IMR-90 (cell line): ENCODE results near the gene TMC1. TPM values are rescaled to one million over a fixed set of nuclear protein-coding genes. Genes with fewer than 3 reads are reported as not detected.

Source experiments
- ATAC-seq: fragments of 200-7000 bp; cut with Tn5 transposase; 2 replicates; pipeline ENCODE4 v1.9.1; 2020; ENCODE audit warnings: low read depth, mild to moderate bottlenecking, moderate library complexity
- BruUV-seq: library from RNA; stranded (reverse); fragments of 400-500 nt; replicated peaks from 2 replicates; lab custom pipeline; 2021; lab: Mats Ljungman, UMichigan
- CTCF ChIA-PET: fragments of 300-600 bp; formaldehyde crosslinking; extraction: SDS; loops from one replicate; lab custom pipeline; 2021; ENCODE audit warnings: antibody characterized with exemption; lab: Yijun Ruan, JAX
- POLR2A ChIA-PET: fragments of 300-600 bp; sonication (Branson Sonifier 250); formaldehyde crosslinking; loops from one replicate; lab custom pipeline; 2022; ENCODE audit warnings: antibody characterized with exemption; ENCODE audit not compliant: unreplicated experiment; lab: Charles Lee
- DNase-seq: peaks from one replicate; pipeline ENCODE4 v3.0.0; 2013
- H2AFZ ChIP-seq: replicated peaks from 2 replicates; pipeline ENCODE3; 2013; ENCODE audit warnings: low read length, mild to moderate bottlenecking; ENCODE audit not compliant: poor library complexity
- H2AK5ac ChIP-seq: 2 replicates; pipeline ENCODE4 v1.6.1; 2013; ENCODE audit warnings: low read depth, low read length, inconsistent platforms
- H2AK9ac ChIP-seq: replicated peaks from 2 replicates; pipeline ENCODE3; 2013; ENCODE audit warnings: mild to moderate bottlenecking, low read depth, low read length, moderate library complexity; ENCODE audit not compliant: poor library complexity
- H2BK120ac ChIP-seq: 2 replicates; pipeline ENCODE4 v1.6.1; 2013; ENCODE audit warnings: low read depth, low read length, inconsistent platforms
- H2BK15ac ChIP-seq: 3 replicates; pipeline ENCODE4 v1.6.1; 2013; ENCODE audit warnings: low read depth, low read length, inconsistent platforms
- H2BK20ac ChIP-seq: 2 replicates; pipeline ENCODE4 v1.6.1; 2013; ENCODE audit warnings: low read depth, mild to moderate bottlenecking, inconsistent platforms, low read length, moderate library complexity
- H2BK5ac ChIP-seq: 2 replicates; pipeline ENCODE4 v1.6.1; 2013; ENCODE audit warnings: mild to moderate bottlenecking, low read depth, low read length, inconsistent platforms; ENCODE audit not compliant: poor library complexity, severe bottlenecking
- H3K14ac ChIP-seq: replicated peaks from 2 replicates; pipeline ENCODE4 v1.6.1; 2013; ENCODE audit warnings: low read depth, low read length, inconsistent platforms
- H3K18ac ChIP-seq: 2 replicates; pipeline ENCODE4 v1.6.1; 2013; ENCODE audit warnings: low read depth, low read length, control low read depth
- H3K23ac ChIP-seq: 2 replicates; pipeline ENCODE4 v1.6.1; 2013; ENCODE audit warnings: low read depth, low read length, inconsistent platforms
- H3K27ac ChIP-seq: 2 replicates; pipeline ENCODE4 v1.5.1; 2013; ENCODE audit warnings: mild to moderate bottlenecking, control low read depth, low read length; ENCODE audit not compliant: insufficient read depth
- H3K27me3 ChIP-seq: 2 replicates; pipeline ENCODE4 v1.6.1; 2013; ENCODE audit warnings: low read length; ENCODE audit not compliant: control insufficient read depth, insufficient read depth
- H3K36me3 ChIP-seq: 2 replicates; pipeline ENCODE4 v1.6.1; 2013; ENCODE audit warnings: low read length, mixed read lengths; ENCODE audit not compliant: control insufficient read depth, insufficient read depth
- H3K4ac ChIP-seq: 2 replicates; pipeline ENCODE4 v1.6.1; 2013; ENCODE audit warnings: low read depth, low read length, inconsistent platforms
- H3K4me1 ChIP-seq: 2 replicates; pipeline ENCODE4 v1.6.1; 2013; ENCODE audit warnings: low read length, mixed read lengths; ENCODE audit not compliant: control insufficient read depth, insufficient read depth
- H3K4me2 ChIP-seq: 2 replicates; pipeline ENCODE4 v1.6.1; 2013; ENCODE audit warnings: low read depth, mild to moderate bottlenecking, control low read depth, low read length, moderate library complexity
- H3K4me3 ChIP-seq: 2 replicates; pipeline ENCODE4 v1.5.1; 2013; ENCODE audit warnings: low read depth, mild to moderate bottlenecking, control low read depth, low read length, moderate library complexity; ENCODE audit not compliant: insufficient read depth
- H3K56ac ChIP-seq: 2 replicates; pipeline ENCODE4 v1.6.1; 2013; ENCODE audit warnings: low read length, inconsistent platforms; ENCODE audit not compliant: insufficient read depth; ENCODE audit errors: extremely low read depth
- H3K79me1 ChIP-seq, 2 experiments: 2 replicates each; pipeline ENCODE4 v1.6.1; 2013; ENCODE audit warnings: low read length in 2 of 2, inconsistent platforms in 1 of 2, low read depth in 1 of 2
- H3K9ac ChIP-seq: 2 replicates; pipeline ENCODE4 v1.6.1; 2013; ENCODE audit warnings: low read depth, low read length, control low read depth
- H3K9me1 ChIP-seq: 2 replicates; pipeline ENCODE4 v1.6.1; 2013; ENCODE audit warnings: low read length, inconsistent platforms; ENCODE audit not compliant: insufficient read depth
- H3K9me3 ChIP-seq: 2 replicates; pipeline ENCODE4 v1.6.1; 2013; ENCODE audit warnings: low read length; ENCODE audit not compliant: control insufficient read depth, insufficient read depth
- H4K20me1 ChIP-seq: 2 replicates; pipeline ENCODE4 v1.6.1; 2013; ENCODE audit warnings: low read length, inconsistent platforms; ENCODE audit not compliant: insufficient read depth
- H4K5ac ChIP-seq: 2 replicates; pipeline ENCODE4 v1.6.1; 2013; ENCODE audit warnings: mild to moderate bottlenecking, low read depth, low read length, control low read depth
- H4K8ac ChIP-seq, 2 experiments: 2 replicates each; pipeline ENCODE4 v1.6.1; 2013; ENCODE audit warnings: low read depth in 2 of 2, low read length in 2 of 2, control low read depth in 1 of 2, inconsistent platforms in 1 of 2
- H4K91ac ChIP-seq: 2 replicates; pipeline ENCODE4 v1.6.1; 2013; ENCODE audit warnings: low read depth, low read length, inconsistent platforms; ENCODE audit not compliant: insufficient read depth
- BHLHE40 ChIP-seq: fragments of 150-350 bp; IDR thresholded peaks from 2 replicates; pipeline ENCODE4 v1.6.1; 2016; ENCODE audit warnings: mild to moderate bottlenecking, low read depth, low read length
- CHD1 ChIP-seq: IDR thresholded peaks from 2 replicates; pipeline ENCODE4 v1.6.1; 2012; ENCODE audit warnings: low read depth, low read length, improper control_type of control experiment
- ELK1 ChIP-seq: fragments of 150-350 bp; IDR thresholded peaks from 2 replicates; pipeline ENCODE4 v1.6.1; 2016; ENCODE audit warnings: low read depth, mild to moderate bottlenecking, low read length, moderate library complexity, borderline replicate concordance
- FOS ChIP-seq: fragments of 150-350 bp; IDR thresholded peaks from 2 replicates; pipeline ENCODE4 v1.6.1; 2016; ENCODE audit warnings: low read depth, low read length
- POLR2A ChIP-seq: IDR thresholded peaks from 2 replicates; pipeline ENCODE4 v1.6.1; 2012; ENCODE audit warnings: mild to moderate bottlenecking, low read depth, low read length
- RAD21 ChIP-seq: IDR thresholded peaks from 2 replicates; pipeline ENCODE4 v1.6.1; 2012; ENCODE audit warnings: low read length, improper control_type of control experiment
- RCOR1 ChIP-seq: IDR thresholded peaks from 2 replicates; pipeline ENCODE4 v1.6.1; 2012; ENCODE audit warnings: mild to moderate bottlenecking, low read length, improper control_type of control experiment; ENCODE audit not compliant: insufficient replicate concordance
- RFX5 ChIP-seq: IDR thresholded peaks from 2 replicates; pipeline ENCODE4 v1.8.0; 2012; ENCODE audit warnings: low read depth, mild to moderate bottlenecking, low read length, moderate library complexity
- SMC3 ChIP-seq: fragments of 150-350 bp; IDR thresholded peaks from 2 replicates; pipeline ENCODE4 v1.6.1; 2016; ENCODE audit warnings: low read depth, mild to moderate bottlenecking, antibody characterized with exemption, low read length, moderate library complexity
- WGBS, 2 experiments: methylation state at CpG; one replicate each; pipeline versions ENCODE4 v1.1.5 to v1.1.7; 2013; ENCODE audit warnings: missing lambda C conversion rate in 2 of 2; ENCODE audit not compliant: insufficient read length in 1 of 2; ENCODE audit errors: extremely low coverage in 2 of 2; 5-methylcytosine and 5-hydroxymethylcytosine counted together
- dilution Hi-C: fragments of 300-500 bp; cut with HindIII; formaldehyde crosslinking; loops from one replicate; pipeline ENCODE4 v1.14.3; 2018; ENCODE audit warnings: low sequenced_read_pairs; ENCODE audit not compliant: unreplicated experiment
- in situ Hi-C: fragments of 300-500 bp; cut with MboI; formaldehyde crosslinking; loops from 3 replicates; pipeline ENCODE4 v1.14.3; 2019; ENCODE audit warnings: low sequenced_read_pairs, inconsistent platforms, mixed read lengths
- intact Hi-C: fragments of 100-400 bp; cut with micrococcal nuclease; formaldehyde crosslinking; loops from 2 replicates; pipeline ENCODE4 v1.10.0; 2022
- polyA plus RNA-seq, 3 experiments: library from polyadenylated mRNA; depleted of rRNA; stranded (reverse); fragments of >200 nt; gene quantifications; 2 replicates each; pipeline ENCODE4 v1.2.3, GENCODE V29; 2012; ENCODE audit warnings: low replicate concordance in 1 of 3
- total RNA-seq: library from RNA; depleted of rRNA; stranded (reverse); fragments of >200 nt; gene quantifications from 2 replicates; pipeline ENCODE4 v1.2.3, GENCODE V29; 2012
- TF ChIP-seq, protein P1 (sequence below): conservative IDR thresholded peaks from 2 replicates; pipeline ENCODE4 v1.5.1; 2012; ENCODE audit warnings: mild to moderate bottlenecking, low read depth, low read length, improper control_type of control experiment

Gene TMC1
- total and polyA plus RNA-seq, 2 of the 4 experiments (the other 2 are of a cell fraction) = not detected

- in situ Hi-C loops = no loop called here
Observed at GRCh38 chr9:72721067-72721466, 199.7 kb downstream of the TMC1 start.

More at GRCh38 chr9:72721067-72721466, 199.7 kb downstream of the TMC1 start:
- H3K36me3 ChIP-seq = no peaks in the 10 kb centered on the region
- no TSS peak for BruUV-seq
- no peak overlapping the region for H3K23ac ChIP-seq
- no peaks in the 10 kb centered on the region for H4K20me1 ChIP-seq
- no peaks in the 10 kb centered on the region for H3K27me3 ChIP-seq
- H2AK5ac ChIP-seq = no peak overlapping the region
- no peak overlapping the region for H3K14ac ChIP-seq
- H4K5ac ChIP-seq = no peak overlapping the region
- H4K91ac ChIP-seq = no peak overlapping the region
- no peak overlapping the region for H2AK9ac ChIP-seq
- H2BK15ac ChIP-seq = no peak overlapping the region
- POLR2A ChIA-PET = no interaction called here
- no peak for DNase-seq
- no peaks in the 10 kb centered on the region for H3K79me1 ChIP-seq
- H3K4me1 ChIP-seq = no peaks in the 10 kb centered on the region
- no peak overlapping the region for H2BK5ac ChIP-seq
- H2AFZ ChIP-seq = no peak overlapping the region
- H3K4ac ChIP-seq = no peak overlapping the region
- ATAC-seq = no peak
- intact Hi-C loops (no loop called here), dilution Hi-C loops (no loop called here)
- no peak overlapping the region for H3K56ac ChIP-seq
- H3K4me2 ChIP-seq = no peak overlapping the region
- H3K4me3 ChIP-seq = no peak overlapping the region
- no peak overlapping the region for H4K8ac ChIP-seq
- TF ChIP-seq POLR2A (no peak), ELK1 (no peak), SMC3 (no peak), BHLHE40 (no peak), RAD21 (no peak), FOS (no peak), RCOR1 (no peak), RFX5 (no peak), CHD1 (no peak)
- TF ChIP-seq, protein P1, sequence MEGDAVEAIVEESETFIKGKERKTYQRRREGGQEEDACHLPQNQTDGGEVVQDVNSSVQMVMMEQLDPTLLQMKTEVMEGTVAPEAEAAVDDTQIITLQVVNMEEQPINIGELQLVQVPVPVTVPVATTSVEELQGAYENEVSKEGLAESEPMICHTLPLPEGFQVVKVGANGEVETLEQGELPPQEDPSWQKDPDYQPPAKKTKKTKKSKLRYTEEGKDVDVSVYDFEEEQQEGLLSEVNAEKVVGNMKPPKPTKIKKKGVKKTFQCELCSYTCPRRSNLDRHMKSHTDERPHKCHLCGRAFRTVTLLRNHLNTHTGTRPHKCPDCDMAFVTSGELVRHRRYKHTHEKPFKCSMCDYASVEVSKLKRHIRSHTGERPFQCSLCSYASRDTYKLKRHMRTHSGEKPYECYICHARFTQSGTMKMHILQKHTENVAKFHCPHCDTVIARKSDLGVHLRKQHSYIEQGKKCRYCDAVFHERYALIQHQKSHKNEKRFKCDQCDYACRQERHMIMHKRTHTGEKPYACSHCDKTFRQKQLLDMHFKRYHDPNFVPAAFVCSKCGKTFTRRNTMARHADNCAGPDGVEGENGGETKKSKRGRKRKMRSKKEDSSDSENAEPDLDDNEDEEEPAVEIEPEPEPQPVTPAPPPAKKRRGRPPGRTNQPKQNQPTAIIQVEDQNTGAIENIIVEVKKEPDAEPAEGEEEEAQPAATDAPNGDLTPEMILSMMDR = no peak
- no peak overlapping the region for H3K18ac ChIP-seq
- no peak overlapping the region for H2BK120ac ChIP-seq
- CTCF ChIA-PET = no interaction called here
- H3K9me1 ChIP-seq = no peaks in the 10 kb centered on the region
- no peak overlapping the region for H2BK20ac ChIP-seq
- no peak overlapping the region for H3K9ac ChIP-seq
- no CpG with 5 or more reads among the region's 1 CpG for WGBS, 2 experiments
- H3K27ac ChIP-seq = no peak overlapping the region
- no peaks in the 10 kb centered on the region for H3K9me3 ChIP-seq
